Common myeloid progenitor, CD34-positive (primary cell): ENCODE results near the gene SLC25A10.

Experiments
- CTCF ChIA-PET: fragments of 350-600 bp; sonication (Branson Sonifier 250); formaldehyde crosslinking; loops from one replicate; lab custom pipeline; 2021; ENCODE audit warnings: antibody characterized with exemption; lab: Charles Lee
- POLR2A ChIA-PET: fragments of 350-600 bp; sonication (Branson Sonifier 250); formaldehyde crosslinking; loops from one replicate; lab custom pipeline; 2021; ENCODE audit warnings: antibody characterized with exemption; lab: Charles Lee
- DNase-seq, 3 donors: peaks; one replicate each; pipeline versions ENCODE4 v3.0.0 to v3.0.0-alpha.2; 2013
- H3K27ac ChIP-seq, 2 experiments: 1 replicate in 1 of 2; 2 replicates in 1 of 2; pipeline ENCODE4 v1.7.0; 2013; ENCODE audit warnings: inconsistent platforms in 2 of 2, low read length in 2 of 2, mild to moderate bottlenecking in 2 of 2, low read depth in 1 of 2, moderate library complexity in 1 of 2; ENCODE audit not compliant: severe bottlenecking in 2 of 2, insufficient read depth in 1 of 2, poor library complexity in 1 of 2
- H3K27me3 ChIP-seq, 5 experiments: replicated peaks in 2 of 5; 1 replicate in 3 of 5; 2 replicates in 2 of 5; pipeline versions ENCODE4 v1.6.1 to v1.7.0; 2013; ENCODE audit warnings: low read length in 4 of 5, mild to moderate bottlenecking in 2 of 5, moderate library complexity in 2 of 5, inconsistent platforms in 1 of 5; ENCODE audit not compliant: insufficient read depth in 5 of 5, control insufficient read depth in 4 of 5
- H3K36me3 ChIP-seq, 4 experiments: 1 replicate in 2 of 4; 2 replicates in 2 of 4; pipeline versions ENCODE4 v1.6.1 to v1.7.0; 2013; ENCODE audit warnings: low read length in 3 of 4, control low read depth in 1 of 4, mild to moderate bottlenecking in 1 of 4; ENCODE audit not compliant: control insufficient read depth in 4 of 4, insufficient read depth in 4 of 4
- H3K4me1 ChIP-seq, 4 experiments: 1 replicate in 3 of 4; 2 replicates in 1 of 4; pipeline versions ENCODE4 v1.6.1 to v1.7.1; 2013; ENCODE audit warnings: low read length in 3 of 4, mild to moderate bottlenecking in 3 of 4, control low read depth in 1 of 4, inconsistent platforms in 1 of 4, moderate library complexity in 1 of 4; ENCODE audit not compliant: control insufficient read depth in 4 of 4, insufficient read depth in 4 of 4; ENCODE audit errors: control extremely low read depth in 1 of 4
- H3K4me3 ChIP-seq, 7 experiments: 1 replicate in 4 of 7; 2 replicates in 3 of 7; pipeline versions ENCODE4 v1.5.1 to v1.7.0; 2013; ENCODE audit warnings: mild to moderate bottlenecking in 7 of 7, low read length in 6 of 7, moderate library complexity in 6 of 7, inconsistent platforms in 2 of 7, low read depth in 2 of 7, control low read depth in 1 of 7; ENCODE audit not compliant: insufficient read depth in 4 of 7, control insufficient read depth in 1 of 7; ENCODE audit errors: extremely low read depth in 1 of 7
- H3K9me3 ChIP-seq, 5 experiments: 1 replicate in 4 of 5; 2 replicates in 1 of 5; pipeline versions ENCODE4 v1.6.1 to v1.7.1; 2013; ENCODE audit warnings: low read length in 4 of 5, mild to moderate bottlenecking in 2 of 5, inconsistent platforms in 1 of 5, low read depth in 1 of 5, moderate library complexity in 1 of 5; ENCODE audit not compliant: control insufficient read depth in 4 of 5, insufficient read depth in 2 of 5; ENCODE audit errors: control extremely low read depth in 1 of 5
- WGBS: methylation state at CpG from one replicate; pipeline ENCODE4 v1.1.5; 2013; ENCODE audit not compliant: insufficient coverage; 5-methylcytosine and 5-hydroxymethylcytosine counted together

SLC25A10 gene

GRCh38 chr17:81723651-81724209 is 11.6 kb downstream of the SLC25A10 start:
- Histone ChIP-seq H3K9me3 (no peaks in the 10 kb centered on the region), H3K4me1 (peaks cover 0 to 16% (median 9%) of the 10 kb centered on the region in 4 experiments), H3K27ac (no peak overlapping the region), H3K4me3 (no peak overlapping the region), H3K36me3 (peaks cover 0 to 5% (median 2%) of the 10 kb centered on the region in 4 experiments), H3K27me3 (peaks cover 0 to 13% (median 3%) of the 10 kb centered on the region in 5 experiments)
- ChIA-PET CTCF (no interaction called here), POLR2A (no interaction called here)
- no peak for DNase-seq
- 57% methylated on average over 10 of the region's 12 CpGs for WGBS

GRCh38 chr17:81725439-81725838 is 13.4 kb downstream of the SLC25A10 start:
- WGBS = 96% methylated on average over 4 of the region's 9 CpGs
- POLR2A ChIA-PET = no interaction called here
- CTCF ChIA-PET = interaction anchor here (2.2 kb wide), 1 partner anchor 9 kb away, joined by 10 read pairs; no protein-coding TSS in a partner anchor

GRCh38 chr17:81726004-81726403 is 13.9 kb downstream of the SLC25A10 start:
- POLR2A ChIA-PET = no interaction called here
- WGBS = 89% methylated on average over 7 of the region's 9 CpGs
- CTCF ChIA-PET = interaction anchor here (2.2 kb wide), 1 partner anchor 9 kb away, joined by 10 read pairs; no protein-coding TSS in a partner anchor

More at GRCh38 chr17:81725439-81725838, 13.4 kb downstream of the SLC25A10 start:
- peaks cover 0 to 16% (median 9%) of the 10 kb centered on the region in 4 experiments for H3K4me1 ChIP-seq
- no peaks in the 10 kb centered on the region for H3K36me3 ChIP-seq
- no peaks in the 10 kb centered on the region for H3K9me3 ChIP-seq
- H3K27ac ChIP-seq = no peak overlapping the region
- no peak overlapping the region for H3K4me3 ChIP-seq
- peaks cover 0 to 16% (median 3%) of the 10 kb centered on the region in 5 experiments for H3K27me3 ChIP-seq
- DNase-seq = no peak

GRCh38 chr17:81727324-81728031 is 15.4 kb downstream of the SLC25A10 start:
- CTCF ChIA-PET = no interaction called here
- no peak for DNase-seq
- Histone ChIP-seq H3K27ac (no peak overlapping the region), H3K27me3 (peaks cover 0 to 20% (median 3%) of the 10 kb centered on the region in 5 experiments), H3K4me3 (no peak overlapping the region), H3K9me3 (no peaks in the 10 kb centered on the region), H3K36me3 (no peaks in the 10 kb centered on the region), H3K4me1 (peaks cover 0 to 16% (median 8%) of the 10 kb centered on the region in 4 experiments)
- 96% methylated on average over 21 of the region's 23 CpGs for WGBS
- POLR2A ChIA-PET = no interaction called here

More at GRCh38 chr17:81726004-81726403, 13.9 kb downstream of the SLC25A10 start:
- Histone ChIP-seq H3K27me3 (peaks cover 0 to 17% (median 3%) of the 10 kb centered on the region in 5 experiments), H3K36me3 (no peaks in the 10 kb centered on the region), H3K27ac (no peak overlapping the region), H3K9me3 (no peaks in the 10 kb centered on the region), H3K4me3 (no peak overlapping the region), H3K4me1 (peaks cover 0 to 15% (median 9%) of the 10 kb centered on the region in 4 experiments)
- DNase-seq = no peak

GRCh38 chr17:81733507-81734404 is 21.7 kb downstream of the SLC25A10 start:
- no peak overlapping the region for H3K27ac ChIP-seq
- H3K9me3 ChIP-seq = no peaks in the 10 kb centered on the region
- H3K4me1 ChIP-seq = peaks cover 0 to 32% (median 18%) of the 10 kb centered on the region in 4 experiments
- POLR2A ChIA-PET = no interaction called here
- CTCF ChIA-PET = interaction anchor here (1.1 to 2.4 kb wide), 4 partner anchors 9 to 220 kb away, joined by 3 to 10 read pairs (median 4); no protein-coding TSS in a partner anchor
- H3K4me3 ChIP-seq = no peak overlapping the region
- WGBS = 56% methylated on average over 27 of the region's 32 CpGs
- no peaks in the 10 kb centered on the region for H3K36me3 ChIP-seq
- DNase-seq = peak in 2 of 3 donors; percentile 54 to 62
- peaks cover 0 to 17% (median 2%) of the 10 kb centered on the region in 5 experiments for H3K27me3 ChIP-seq

GRCh38 chr17:81734405-81735263 is 22.6 kb downstream of the SLC25A10 start:
- Histone ChIP-seq H3K9me3 (no peaks in the 10 kb centered on the region), H3K4me1 (peaks cover 0 to 32% (median 18%) of the 10 kb centered on the region in 4 experiments), H3K27ac (no peak overlapping the region), H3K27me3 (peaks cover 0 to 17% (median 2%) of the 10 kb centered on the region in 5 experiments), H3K4me3 (no peak overlapping the region), H3K36me3 (no peaks in the 10 kb centered on the region)
- 93% methylated on average over 31 of the region's 35 CpGs for WGBS
- no peak for DNase-seq
- ChIA-PET CTCF (interaction anchor here (1.1 to 2.4 kb wide), 9 partner anchors 9 to 220 kb away, joined by 3 to 10 read pairs (median 4); no protein-coding TSS in a partner anchor), POLR2A (interaction anchor here (0.8 to 1.3 kb wide), 3 partner anchors 70 to 120 kb away, joined by 3 read pairs; no protein-coding TSS in a partner anchor)
